ENCODE measurements around the gene PCIF1.

PCIF1 gene

DNA sequence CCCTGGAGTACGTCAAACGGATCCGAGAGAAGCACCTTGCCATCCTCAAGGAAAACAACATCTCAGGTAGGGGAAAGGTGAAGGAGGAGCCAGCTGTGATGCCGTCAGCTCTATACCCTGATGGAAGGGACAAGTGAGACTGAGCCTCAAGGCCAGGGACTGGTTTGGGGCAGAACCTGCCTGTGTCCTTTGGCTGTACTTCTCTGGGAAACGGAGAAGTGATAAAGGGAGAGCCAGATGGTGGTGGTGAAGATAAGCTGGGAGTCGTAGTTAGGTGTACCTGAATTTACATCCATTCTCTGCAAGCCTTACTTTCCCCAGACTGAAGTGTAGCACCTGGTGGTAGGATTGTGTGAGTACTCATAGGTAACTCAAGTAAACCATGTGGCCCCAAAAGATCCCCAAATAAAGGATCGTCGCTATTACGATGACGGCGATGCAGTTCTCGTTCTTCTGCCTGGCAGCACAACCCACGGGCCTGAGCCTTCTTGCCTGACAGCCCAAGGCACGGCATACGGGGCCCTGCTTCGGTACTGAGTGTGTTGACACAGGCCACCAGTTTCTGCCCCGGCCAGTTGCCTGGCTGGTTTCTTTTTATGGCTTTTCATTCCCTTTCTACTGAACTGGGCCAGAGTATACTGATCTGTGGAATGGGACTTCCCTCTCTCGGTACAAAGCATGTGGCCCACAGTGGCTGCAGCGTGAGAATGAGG, 10.6 kb downstream of the PCIF1 start:
- ChIA-PET POLR2A (no interaction called here), CTCF (interaction anchor here (1.1 to 10.1 kb wide), 5 partner anchors 8 to 55 kb away, joined by 3 to 82 read pairs (median 8); no protein-coding TSS in a partner anchor)
- H3K4me3 ChIP-seq (ENCODE audit: low read depth, low read length), result no peak overlapping the region
- no peak for DNase-seq (ENCODE audit: low read depth, low spot score)
- TF ChIP-seq, protein P1, sequence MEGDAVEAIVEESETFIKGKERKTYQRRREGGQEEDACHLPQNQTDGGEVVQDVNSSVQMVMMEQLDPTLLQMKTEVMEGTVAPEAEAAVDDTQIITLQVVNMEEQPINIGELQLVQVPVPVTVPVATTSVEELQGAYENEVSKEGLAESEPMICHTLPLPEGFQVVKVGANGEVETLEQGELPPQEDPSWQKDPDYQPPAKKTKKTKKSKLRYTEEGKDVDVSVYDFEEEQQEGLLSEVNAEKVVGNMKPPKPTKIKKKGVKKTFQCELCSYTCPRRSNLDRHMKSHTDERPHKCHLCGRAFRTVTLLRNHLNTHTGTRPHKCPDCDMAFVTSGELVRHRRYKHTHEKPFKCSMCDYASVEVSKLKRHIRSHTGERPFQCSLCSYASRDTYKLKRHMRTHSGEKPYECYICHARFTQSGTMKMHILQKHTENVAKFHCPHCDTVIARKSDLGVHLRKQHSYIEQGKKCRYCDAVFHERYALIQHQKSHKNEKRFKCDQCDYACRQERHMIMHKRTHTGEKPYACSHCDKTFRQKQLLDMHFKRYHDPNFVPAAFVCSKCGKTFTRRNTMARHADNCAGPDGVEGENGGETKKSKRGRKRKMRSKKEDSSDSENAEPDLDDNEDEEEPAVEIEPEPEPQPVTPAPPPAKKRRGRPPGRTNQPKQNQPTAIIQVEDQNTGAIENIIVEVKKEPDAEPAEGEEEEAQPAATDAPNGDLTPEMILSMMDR (IDR thresholded peaks at IDR 0.05; ENCODE audit: insufficient read depth, low read length, missing control alignments), result no peak

DNA sequence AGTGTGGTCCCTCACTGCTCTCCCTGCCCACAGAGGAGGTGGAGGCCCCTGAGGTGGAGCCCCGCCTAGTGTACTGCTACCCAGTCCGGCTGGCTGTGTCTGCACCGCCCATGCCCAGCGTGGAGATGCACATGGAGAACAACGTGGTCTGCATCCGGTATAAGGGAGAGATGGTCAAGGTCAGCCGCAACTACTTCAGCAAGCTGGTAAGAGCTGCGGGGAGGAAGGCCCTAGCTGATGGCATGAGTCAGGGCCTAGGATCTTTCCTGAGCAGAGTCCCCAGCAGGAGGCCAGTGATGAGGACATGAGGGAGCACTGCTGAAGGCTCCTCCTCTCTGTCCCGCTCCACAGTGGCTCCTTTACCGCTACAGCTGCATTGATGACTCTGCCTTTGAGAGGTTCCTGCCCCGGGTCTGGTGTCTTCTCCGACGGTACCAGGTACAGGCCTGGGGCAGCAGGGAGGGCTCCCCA, 11.2 kb downstream of the PCIF1 start:
- H3K4me3 ChIP-seq (ENCODE audit: low read depth, low read length), result no peak overlapping the region
- ChIA-PET CTCF (interaction anchor here (0.8 to 10.1 kb wide), 2 partner anchors 16 to 24 kb away, joined by 3 to 82 read pairs; no protein-coding TSS in a partner anchor), POLR2A (interaction anchor here (1.4 kb wide), 1 partner anchor 11 kb away, joined by 5 read pairs; no protein-coding TSS in a partner anchor)
- TF ChIP-seq, protein P1 (IDR thresholded peaks at IDR 0.05; ENCODE audit: insufficient read depth, low read length, missing control alignments), result no peak
- no peak for DNase-seq (ENCODE audit: low read depth, low spot score)

DNA sequence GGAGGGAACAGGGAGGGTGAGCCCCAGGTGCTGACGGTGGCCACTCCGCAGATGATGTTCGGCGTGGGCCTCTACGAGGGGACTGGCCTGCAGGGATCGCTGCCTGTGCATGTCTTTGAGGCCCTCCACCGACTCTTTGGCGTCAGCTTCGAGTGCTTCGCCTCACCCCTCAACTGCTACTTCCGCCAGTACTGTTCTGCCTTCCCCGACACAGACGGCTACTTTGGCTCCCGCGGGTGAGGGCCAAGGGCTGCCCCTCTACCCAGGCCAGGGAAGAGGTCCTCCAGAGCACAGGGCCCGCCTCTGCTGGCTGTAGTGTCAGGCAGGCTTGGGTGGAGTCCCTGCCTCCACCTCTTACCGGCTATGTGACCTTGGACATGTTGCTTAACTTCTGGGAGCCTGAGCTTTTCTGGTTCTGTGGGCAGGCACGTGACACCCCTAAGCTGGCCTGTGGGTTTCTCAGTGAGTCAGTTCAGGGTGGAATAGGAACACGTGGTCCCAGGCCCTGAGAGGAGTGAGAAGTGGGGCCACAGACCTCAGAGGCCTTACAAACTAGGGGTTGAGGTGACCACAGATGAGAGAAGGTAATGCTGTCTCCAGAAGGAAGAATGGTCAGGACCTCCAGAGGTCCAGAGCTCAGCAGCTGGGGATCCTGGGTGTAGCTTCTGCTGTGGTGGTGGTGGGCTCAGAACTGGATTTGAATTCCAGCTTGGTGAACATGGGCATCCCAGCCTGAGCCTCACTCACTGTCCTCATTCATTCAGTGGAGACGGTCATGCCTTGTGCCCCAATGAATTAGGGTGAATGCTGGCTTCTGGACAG, 11.9 kb downstream of the PCIF1 start:
- H3K4me3 ChIP-seq (ENCODE audit: low read depth, low read length), result no peak overlapping the region
- TF ChIP-seq, protein P1 (IDR thresholded peaks at IDR 0.05; ENCODE audit: insufficient read depth, low read length, missing control alignments), result no peak
- POLR2A ChIA-PET, result interaction anchor here (1.4 to 2.1 kb wide), 2 partner anchors 9 to 11 kb away, joined by 5 to 6 read pairs; no protein-coding TSS in a partner anchor
- no peak for DNase-seq (ENCODE audit: low read depth, low spot score)
- CTCF ChIA-PET, result interaction anchor here (0.8 to 10.1 kb wide), 4 partner anchors 9 to 57 kb away, joined by 3 to 82 read pairs (median 4); no protein-coding TSS in a partner anchor

- H3K4me3 ChIP-seq (ENCODE audit: low read depth, low read length), result no peak overlapping the region
- ChIA-PET POLR2A (interaction anchor here (0.9 to 2.5 kb wide), 4 partner anchors 10 to 24 kb away, joined by 3 to 14 read pairs (median 6); partner anchors contain the start of gene PCIF1), CTCF (interaction anchor here (1.0 to 10.1 kb wide), 3 partner anchors 10 to 58 kb away, joined by 3 to 82 read pairs (median 4); no protein-coding TSS in a partner anchor)
- TF ChIP-seq, protein P1 (IDR thresholded peaks at IDR 0.05; ENCODE audit: insufficient read depth, low read length, missing control alignments), result no peak
- DNase-seq (ENCODE audit: low read depth, low spot score), result no peak
Observed at GRCh38 chr20:45947110-45947866, 12.8 kb downstream of the PCIF1 start.

GRCh38 chr20:45948261-45948733, 13.8 kb downstream of the PCIF1 start:
- ChIA-PET CTCF (interaction anchor here (1.6 to 10.1 kb wide), 3 partner anchors 11 to 149 kb away, joined by 5 to 82 read pairs (median 7); no protein-coding TSS in a partner anchor), POLR2A (interaction anchor here (0.9 to 2.5 kb wide), 4 partner anchors 11 to 23 kb away, joined by 3 to 14 read pairs (median 5); partner anchors contain the start of gene PCIF1)
- TF ChIP-seq, protein P1 (IDR thresholded peaks at IDR 0.05; ENCODE audit: insufficient read depth, low read length, missing control alignments), result no peak
- no peak overlapping the region for H3K4me3 ChIP-seq (ENCODE audit: low read depth, low read length)
- no peak for DNase-seq (ENCODE audit: low read depth, low spot score)
